ENCODE data around the gene DDN. TPM values are rescaled to one million over a fixed set of nuclear protein-coding genes. Genes with fewer than 3 reads are reported as not detected.

DDN gene
- polyA plus RNA-seq, 1 of the 3 experiments (the other 2 are of a cell fraction), result 0.20 TPM

- Histone ChIP-seq H3K9me3 (no peaks in the 10 kb centered on the region), H3K4me2 (no peak overlapping the region), H3K36me3 (replicated peaks in 1 of 2; ENCODE audit: control insufficient read depth in 1 of 2, insufficient read depth in 2 of 2, low read length in 1 of 2) (peaks cover 45 to 87% of the 10 kb centered on the region in 2 experiments), H3K9ac (no peak overlapping the region), H3F3A (replicated peaks; ENCODE audit: insufficient read depth) (peaks cover under 1% of the 10 kb centered on the region), H4K20me1 (ENCODE audit: insufficient read depth) (no peaks in the 10 kb centered on the region), H3K79me2 (ENCODE audit: insufficient read depth) (no peaks in the 10 kb centered on the region), H3K9me2 (no peaks in the 10 kb centered on the region), H3K27me3 (ENCODE audit: insufficient read depth) (no peaks in the 10 kb centered on the region), H2AFZ (ENCODE audit: low read depth) (no peak overlapping the region), H3K4me3 (ENCODE audit: low read depth in 2 of 2, low read length in 1 of 2) (no peak overlapping the region), H3K4me1 (ENCODE audit: control insufficient read depth in 1 of 2, insufficient read depth in 2 of 2, low read depth in 1 of 2, low read length in 1 of 2) (no peaks in the 10 kb centered on the region), H3K27ac (ENCODE audit: low read depth in 2 of 2, low read length in 1 of 2) (no peak overlapping the region)
- CTCF ChIA-PET, result interaction anchor here (0.7 to 5.4 kb wide), 10 partner anchors 8 to 68 kb away, joined by 3 to 29 read pairs (median 4); partner anchors contain the start of gene PRKAG1
- POLR2A ChIA-PET, result interaction anchor here (0.6 to 1.6 kb wide), 4 partner anchors 10 to 72 kb away, joined by 3 to 5 read pairs (median 3); partner anchors contain the start of gene PRKAG1
- 97% methylated on average over 16 of the region's 19 CpGs for whole genome bisulfite sequencing (ENCODE audit: low lambda C conversion rate)
- DNase-seq, result peak; percentile 23
- TF ChIP-seq MXI1 (IDR thresholded peaks at IDR 0.05; ENCODE audit: low read depth, low read length) (no peak), ZBTB33 (IDR thresholded peaks at IDR 0.05; ENCODE audit: borderline replicate concordance, low read depth) (no peak)
Measured at GRCh38 chr12:49030714-49031572, 31.8 kb upstream of the DDN start.

GRCh38 chr12:49030119-49030518, 30.9 kb upstream of the DDN start:
- H3F3A ChIP-seq (replicated peaks; ENCODE audit: insufficient read depth), result peaks cover 3% of the 10 kb centered on the region
- no peak overlapping the region for H3K9ac ChIP-seq
- no peaks in the 10 kb centered on the region for H4K20me1 ChIP-seq (ENCODE audit: insufficient read depth)
- ChIA-PET CTCF (interaction anchor here (0.8 to 5.4 kb wide), 9 partner anchors 9 to 62 kb away, joined by 3 to 29 read pairs (median 3); partner anchors contain the start of genes KMT2D and PRKAG1), POLR2A (interaction anchor here (0.6 to 1.6 kb wide), 4 partner anchors 9 to 71 kb away, joined by 3 to 5 read pairs (median 3); partner anchors contain the start of gene PRKAG1)
- no peak for TF ChIP-seq GATA2 (CRISPR knock-in tag; IDR thresholded peaks at IDR 0.05)
- no peak for TF ChIP-seq SIN3A (IDR thresholded peaks at IDR 0.05; ENCODE audit: borderline replicate concordance, low read depth, low read length)
- TF ChIP-seq FOXJ3 (CRISPR knock-in tag; IDR thresholded peaks at IDR 0.05), result no peak
- TF ChIP-seq EZH2phosphoT487 (IDR thresholded peaks at IDR 0.05; ENCODE audit: borderline replicate concordance, low read depth), result no peak
- no peak for TF ChIP-seq EP300 (IDR thresholded peaks at IDR 0.05; ENCODE audit: borderline replicate concordance in 1 of 2, low read depth in 1 of 2, low read length in 1 of 2)
- TF ChIP-seq SMC3 (IDR thresholded peaks at IDR 0.05; ENCODE audit: low read depth, low read length), result no peak
- no peak for TF ChIP-seq PBX3 (IDR thresholded peaks at IDR 0.05)
- TF ChIP-seq GABPA (IDR thresholded peaks at IDR 0.05; ENCODE audit: low read depth), result no peak
- TF ChIP-seq MXI1 (IDR thresholded peaks at IDR 0.05; ENCODE audit: low read depth, low read length), result no peak
- TF ChIP-seq NRF1 (IDR thresholded peaks at IDR 0.05; ENCODE audit: low read depth, low read length), result no peak
- TF ChIP-seq POLR2AphosphoS5 (IDR thresholded peaks at IDR 0.05; ENCODE audit: low read depth, low read length), result no peak
- no peak for TF ChIP-seq RFX5 (IDR thresholded peaks at IDR 0.05; ENCODE audit: low read length)
- H3K4me3 ChIP-seq (ENCODE audit: low read depth in 2 of 2, low read length in 1 of 2), result no peak overlapping the region
- peak; percentile 17 for DNase-seq
- no peaks in the 10 kb centered on the region for H3K27me3 ChIP-seq (ENCODE audit: insufficient read depth)
- no peaks in the 10 kb centered on the region for H3K79me2 ChIP-seq (ENCODE audit: insufficient read depth)
- peaks cover 45 to 92% of the 10 kb centered on the region in 2 experiments for H3K36me3 ChIP-seq (replicated peaks in 1 of 2; ENCODE audit: control insufficient read depth in 1 of 2, insufficient read depth in 2 of 2, low read length in 1 of 2)
- no peak overlapping the region for H2AFZ ChIP-seq (ENCODE audit: low read depth)
- H3K27ac ChIP-seq (ENCODE audit: low read depth in 2 of 2, low read length in 1 of 2), result no peak overlapping the region
- WGBS (ENCODE audit: low lambda C conversion rate), result 100% methylated on average over 6 of the region's 8 CpGs
- H3K4me2 ChIP-seq, result no peak overlapping the region
- H3K4me1 ChIP-seq (ENCODE audit: control insufficient read depth in 1 of 2, insufficient read depth in 2 of 2, low read depth in 1 of 2, low read length in 1 of 2), result no peaks in the 10 kb centered on the region
- H3K9me3 ChIP-seq, result no peaks in the 10 kb centered on the region
- no peaks in the 10 kb centered on the region for H3K9me2 ChIP-seq
